NCI-H526 (cell line): ENCODE results near the gene SDR9C7.
"Not testable (repeated sequence)": the region's sequence is repeated elsewhere in the genome, so short reads cannot be mapped to it uniquely, and the experiment has no call there.

ENCODE experiments used
- DNase-seq, 2 experiments: peaks; one replicate each; lab custom pipeline; 2025; lab: John Stamatoyannopoulos, UW

SDR9C7 gene

GRCh38 chr12:56953314-56953713 is 19.1 kb upstream of the SDR9C7 start:
- no peak for DNase-seq

- no peak for DNase-seq
Observed at GRCh38 chr12:56951582-56952339, 17.6 kb upstream of the SDR9C7 start.

DNA sequence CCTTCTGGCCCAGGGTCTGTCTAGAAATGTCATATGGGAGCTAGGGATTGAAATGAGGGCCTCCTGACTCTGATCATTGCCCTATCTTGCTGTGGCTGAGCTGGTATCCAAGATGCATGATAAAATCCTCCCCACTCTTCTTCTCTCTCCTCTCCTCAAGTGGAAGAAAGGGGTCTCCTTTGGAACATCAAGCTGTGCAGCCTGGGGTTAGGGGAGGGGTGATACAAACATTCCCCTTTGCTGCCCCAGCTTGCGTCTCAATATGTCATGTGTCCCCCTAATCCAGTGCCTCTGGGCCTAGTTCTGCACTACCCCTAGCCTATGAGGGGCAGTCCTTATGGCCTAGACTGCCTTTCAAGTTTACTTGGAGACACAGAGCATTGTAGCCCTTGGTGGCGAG is 14.7 kb upstream of the SDR9C7 start:
- DNase-seq = no peak

DNA sequence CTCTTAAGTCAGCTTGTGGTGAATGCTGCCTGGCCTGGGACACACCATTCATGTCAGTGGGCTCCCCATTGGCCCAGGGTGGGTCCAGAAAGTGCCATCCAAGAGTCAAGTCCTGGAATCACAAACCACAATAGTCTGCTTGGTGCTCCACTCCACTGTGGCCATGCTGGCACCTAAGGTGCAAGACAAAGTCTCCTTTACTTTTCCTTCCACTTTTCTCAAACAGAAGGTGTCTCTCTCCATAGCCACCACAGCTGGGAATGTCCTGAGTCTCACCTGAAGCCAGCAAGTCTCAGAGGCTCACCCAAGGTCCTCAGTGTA is 14.2 kb upstream of the SDR9C7 start:
- no peak for DNase-seq

- peak in 1 of 2 experiments; percentile 4 for DNase-seq
Observed at GRCh38 chr12:56947633-56948456, 13.6 kb upstream of the SDR9C7 start.

DNA sequence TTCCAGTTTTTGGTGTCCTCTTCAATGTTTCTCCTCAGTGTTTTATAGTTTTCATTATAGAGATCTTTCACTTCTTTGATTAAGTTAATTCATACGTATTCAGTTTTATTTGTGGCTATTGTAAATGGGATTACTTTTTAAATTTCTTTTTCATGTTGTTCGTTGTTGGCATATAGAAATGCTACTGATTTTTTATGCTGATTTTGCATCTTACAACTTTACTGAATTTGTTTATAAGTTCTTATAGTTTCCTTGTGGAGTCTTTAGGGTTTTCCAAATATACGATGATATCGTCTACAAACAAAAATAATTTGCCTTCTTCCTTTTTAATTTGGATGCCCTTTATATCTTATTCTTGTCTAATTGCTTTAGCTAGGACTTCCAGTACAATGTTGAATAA is 9.7 kb upstream of the SDR9C7 start:
- DNase-seq = no peak

DNA sequence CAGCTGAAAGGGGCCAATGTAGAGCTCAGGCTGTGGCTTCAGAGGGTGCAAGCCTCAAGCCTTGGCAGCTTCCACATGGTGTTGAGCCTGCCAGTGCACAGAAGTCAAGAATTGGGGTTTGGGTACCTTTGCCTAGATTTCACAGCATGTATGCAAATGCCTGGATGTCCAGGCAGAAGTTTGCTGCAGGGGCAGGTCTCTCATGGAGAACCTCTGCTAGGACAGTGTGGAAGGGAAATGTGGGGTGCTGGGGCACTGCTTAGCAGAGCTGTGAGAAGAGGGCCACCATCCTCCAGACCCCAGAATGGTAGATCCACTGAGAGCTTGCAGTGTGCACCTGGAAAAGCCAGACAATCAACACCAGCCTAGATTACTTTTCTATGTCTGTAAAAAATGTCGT is 9.2 kb upstream of the SDR9C7 start:
- DNase-seq = not testable (repeated sequence)

DNA sequence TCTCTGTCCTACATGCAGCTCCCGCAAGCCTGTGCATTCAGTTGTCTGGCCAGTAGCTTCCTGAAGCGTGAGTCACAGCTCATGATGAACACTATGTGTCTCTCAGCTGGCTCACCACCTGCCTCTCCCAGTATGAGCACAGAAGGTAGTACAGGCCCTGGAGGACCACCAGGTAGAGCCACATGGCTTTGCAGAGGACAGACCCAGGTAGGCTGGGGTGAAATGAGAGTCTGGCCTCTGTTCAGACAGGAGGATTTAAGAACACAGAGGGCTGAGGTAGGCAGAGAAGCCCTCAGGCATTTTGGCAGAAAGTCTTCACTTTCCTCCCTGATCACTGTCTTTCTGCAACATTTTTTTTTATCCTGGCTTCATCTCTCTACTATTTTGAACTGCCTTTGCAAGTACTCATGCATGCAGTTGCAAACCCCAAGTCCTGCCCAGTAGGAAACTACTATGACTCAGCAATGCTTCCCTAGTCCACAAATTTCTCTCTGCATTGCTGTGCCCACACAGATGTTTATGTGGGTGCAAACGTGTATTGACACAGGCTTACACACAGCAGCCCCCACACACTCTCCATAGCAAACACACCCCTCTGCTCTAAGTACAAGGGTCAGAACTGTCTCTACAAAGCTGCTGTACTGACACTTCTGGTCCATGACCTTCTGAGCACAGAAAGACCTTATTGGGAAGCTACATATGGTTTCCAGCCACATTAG is 7.2 kb upstream of the SDR9C7 start:
- no peak for DNase-seq

- DNase-seq = not testable (repeated sequence)
Observed at GRCh38 chr12:56940942-56941298, 6.7 kb upstream of the SDR9C7 start.

DNA sequence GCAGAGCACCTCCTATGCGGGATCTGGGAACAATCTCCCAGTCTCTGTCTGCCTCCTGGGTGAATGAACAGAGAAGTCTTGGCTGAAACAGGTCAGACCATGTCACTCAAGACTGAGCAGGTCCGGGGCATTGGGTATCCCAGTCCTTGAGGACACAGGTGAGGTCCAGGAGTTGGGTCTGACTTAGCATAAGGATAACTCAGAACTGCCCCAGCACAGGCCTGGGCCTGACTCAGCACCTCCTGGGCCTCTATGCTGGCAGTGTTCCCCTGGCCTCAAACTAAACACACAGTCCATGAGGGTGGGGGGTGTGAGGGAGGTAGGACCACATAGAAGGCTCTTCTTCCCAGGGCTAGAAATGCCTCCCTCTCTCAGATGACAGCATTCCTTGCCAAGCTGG is 1.5 kb upstream of the SDR9C7 start:
- DNase-seq = no peak

DNA sequence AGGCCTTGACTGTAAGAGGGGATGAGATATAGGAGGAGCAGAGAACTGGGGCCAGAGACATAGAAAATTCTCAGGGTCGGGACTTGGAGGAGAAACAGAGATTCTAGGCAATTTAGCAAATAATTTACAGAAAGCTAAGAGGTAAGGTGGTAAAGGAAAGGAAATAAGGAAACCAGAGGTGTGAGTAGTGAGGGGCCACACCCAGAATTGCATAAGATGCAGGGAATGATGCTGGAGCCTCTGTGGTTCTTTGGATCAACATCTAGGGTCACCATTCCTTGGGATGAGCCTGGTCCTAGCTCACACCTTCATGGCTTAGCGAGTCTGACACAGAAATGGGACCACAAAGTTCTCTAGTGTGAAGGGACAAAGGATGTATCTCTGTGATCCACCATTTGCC is 949 bp upstream of the SDR9C7 start:
- no peak for DNase-seq

GRCh38 chr12:56932867-56933266 is 1.3 kb downstream of the SDR9C7 start:
- no peak for DNase-seq

- no peak for DNase-seq
Observed at GRCh38 chr12:56932146-56932545, 2.1 kb downstream of the SDR9C7 start.

DNA sequence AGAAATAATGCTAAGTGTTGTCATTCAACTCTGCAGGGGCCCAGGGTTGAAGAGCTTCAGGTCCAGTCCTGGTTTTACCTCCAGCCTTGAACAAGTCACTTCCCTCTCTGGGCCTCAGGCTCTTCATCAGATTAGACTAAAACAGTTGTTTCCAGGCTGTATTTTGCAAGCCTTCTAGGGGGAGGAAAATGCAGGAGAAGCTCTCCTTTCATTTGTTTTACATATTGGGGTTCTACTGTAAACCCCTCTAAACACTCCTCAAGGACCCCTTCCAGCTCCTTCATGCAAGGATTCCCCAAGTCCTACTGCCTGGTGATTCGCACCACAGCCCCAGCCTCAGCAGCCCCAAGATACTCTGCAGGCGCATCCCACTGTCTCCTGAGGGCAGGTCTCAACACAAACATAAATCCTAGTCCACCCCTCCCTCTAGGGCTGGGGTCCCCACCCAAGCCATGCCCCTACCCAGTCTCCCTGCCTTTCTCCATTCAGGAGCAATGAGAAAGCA is 2.7 kb downstream of the SDR9C7 start:
- DNase-seq = peak in 1 of 2 experiments; percentile 26

- no peak for DNase-seq
Observed at GRCh38 chr12:56930241-56930640, 4.0 kb downstream of the SDR9C7 start.

DNA sequence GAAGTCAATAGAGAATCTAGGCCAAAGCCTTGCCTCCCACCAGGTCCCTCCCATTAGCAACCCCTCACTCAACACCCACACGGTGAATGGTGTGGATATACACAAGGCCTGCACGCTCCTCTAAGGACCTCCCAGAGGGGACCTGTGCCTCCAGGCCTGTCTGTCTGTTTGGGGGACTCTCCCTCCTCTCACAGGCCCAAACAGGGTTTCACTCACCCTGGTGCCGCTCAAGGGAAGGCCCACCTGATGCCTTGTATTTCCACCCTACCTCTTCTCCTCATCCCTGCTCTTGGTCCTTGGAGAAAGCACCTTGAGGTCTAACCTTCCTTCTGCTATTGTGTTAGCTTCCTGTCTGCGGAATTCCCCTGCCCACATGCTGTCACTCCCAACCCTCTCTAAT is 4.4 kb downstream of the SDR9C7 start:
- no peak for DNase-seq

- no peak for DNase-seq
Observed at GRCh38 chr12:56928262-56928661, 5.9 kb downstream of the SDR9C7 start.

GRCh38 chr12:56927281-56927680 is 6.9 kb downstream of the SDR9C7 start:
- no peak for DNase-seq

GRCh38 chr12:56922031-56922430 is 12.2 kb downstream of the SDR9C7 start:
- no peak for DNase-seq

DNA sequence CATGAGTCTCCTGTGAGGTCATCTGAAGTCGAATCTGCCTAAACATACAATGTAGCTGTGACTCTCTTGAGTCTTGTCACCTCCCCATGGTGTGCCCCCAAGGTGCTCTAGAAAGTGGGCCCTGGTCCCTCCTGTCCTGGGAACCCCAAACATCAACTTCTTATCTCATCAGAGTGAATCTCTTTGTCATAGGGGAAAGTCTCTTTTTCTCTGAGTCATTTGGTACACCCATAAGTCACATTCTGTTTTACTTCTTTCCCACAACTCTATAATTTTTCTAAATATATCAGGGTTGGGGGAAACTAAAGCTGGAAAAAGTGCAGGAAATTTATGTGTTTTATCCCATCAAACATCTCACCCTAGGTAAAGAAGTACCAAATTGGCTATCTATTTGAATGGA is 12.9 kb downstream of the SDR9C7 start:
- no peak for DNase-seq

DNA sequence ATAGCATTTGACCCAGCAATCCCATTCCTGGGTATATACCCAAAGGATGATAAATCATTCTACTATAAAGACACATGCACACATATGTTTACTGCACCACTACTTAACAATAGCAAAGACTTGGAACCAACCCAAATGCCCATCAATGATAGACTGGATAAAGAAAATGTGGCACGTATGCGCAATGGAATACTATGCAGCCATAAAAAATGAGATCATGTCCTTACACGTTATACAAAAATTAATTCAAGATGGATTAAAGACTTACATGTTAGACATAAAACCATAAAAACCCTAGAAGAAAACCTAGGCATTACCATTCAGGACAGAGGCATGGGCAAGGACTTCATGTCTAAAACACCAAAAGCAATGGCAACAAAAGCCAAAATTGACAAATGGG is 16.1 kb downstream of the SDR9C7 start:
- DNase-seq = not testable (repeated sequence)

DNA sequence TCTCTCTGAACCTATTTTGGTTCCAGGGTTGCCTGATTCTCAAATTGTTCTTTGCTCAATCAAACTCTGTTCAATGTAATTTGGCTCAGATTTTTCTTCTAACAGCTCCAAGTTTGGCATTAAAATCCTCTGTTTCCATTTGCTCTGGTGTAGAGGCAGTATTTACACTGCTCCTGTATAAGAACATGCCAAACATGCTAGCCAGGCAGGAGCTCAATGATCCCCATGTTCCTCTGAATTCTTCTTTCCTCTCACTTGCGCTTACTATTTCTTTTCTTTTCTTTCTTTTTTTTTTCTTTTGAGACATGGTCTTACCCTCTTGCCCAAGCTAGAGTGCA is 17.2 kb downstream of the SDR9C7 start:
- no peak for DNase-seq
